Peyer's patch (tissue), 4 donors: ENCODE results near the gene SPP2.

Experiments
- CTCF ChIP-seq, 6 experiments: fragments of 450-650 bp in 4 of 6; fragments of 200-600 bp in 2 of 6; sonication (generic) in 1 of 6; IDR thresholded peaks; one replicate each; pipeline ENCODE4 v1.5.1; 2017 to 2019; ENCODE audit warnings: antibody characterized with exemption in 6 of 6, mild to moderate bottlenecking in 3 of 6, moderate library complexity in 1 of 6
- POLR2A ChIP-seq, 2 donors: fragments of 450-650 bp; IDR thresholded peaks; one replicate each; pipeline ENCODE4 v1.5.1; 2017; ENCODE audit warnings: antibody characterized with exemption in 2 of 2, mild to moderate bottlenecking in 2 of 2, moderate library complexity in 2 of 2

- TF ChIP-seq POLR2A (IDR thresholded peaks at IDR 0.05) (no peak), CTCF (IDR thresholded peaks at IDR 0.05) (no peak)
These were observed 28.1 kb upstream of the SPP2 start for GRCh38 chr2:234022424-234022823.
